DOHH2 (cell line): ENCODE data around the gene RESF1.

Experiments used
- CTCF ChIP-seq: fragments of 200-600 bp; sonication (generic); IDR thresholded peaks from one replicate; pipeline ENCODE4 v1.5.1; 2014; ENCODE audit warnings: antibody characterized with exemption, mild to moderate bottlenecking, low read depth, low read length; ENCODE audit not compliant: poor library complexity, severe bottlenecking
- EZH2phosphoT487 ChIP-seq: fragments of 200-600 bp; sonication (generic); IDR thresholded peaks from 2 replicates; pipeline ENCODE4 v1.6.1; 2017; ENCODE audit warnings: borderline replicate concordance, mild to moderate bottlenecking, antibody characterized with exemption, low read length, moderate library complexity, mixed read lengths

- TF ChIP-seq CTCF (no peak), EZH2phosphoT487 (no peak)
These were observed 7.3 kb upstream of the RESF1 start for GRCh38 chr12:31951939-31952338.
